ENCODE data around the gene PFKP.

Gene PFKP

DNA sequence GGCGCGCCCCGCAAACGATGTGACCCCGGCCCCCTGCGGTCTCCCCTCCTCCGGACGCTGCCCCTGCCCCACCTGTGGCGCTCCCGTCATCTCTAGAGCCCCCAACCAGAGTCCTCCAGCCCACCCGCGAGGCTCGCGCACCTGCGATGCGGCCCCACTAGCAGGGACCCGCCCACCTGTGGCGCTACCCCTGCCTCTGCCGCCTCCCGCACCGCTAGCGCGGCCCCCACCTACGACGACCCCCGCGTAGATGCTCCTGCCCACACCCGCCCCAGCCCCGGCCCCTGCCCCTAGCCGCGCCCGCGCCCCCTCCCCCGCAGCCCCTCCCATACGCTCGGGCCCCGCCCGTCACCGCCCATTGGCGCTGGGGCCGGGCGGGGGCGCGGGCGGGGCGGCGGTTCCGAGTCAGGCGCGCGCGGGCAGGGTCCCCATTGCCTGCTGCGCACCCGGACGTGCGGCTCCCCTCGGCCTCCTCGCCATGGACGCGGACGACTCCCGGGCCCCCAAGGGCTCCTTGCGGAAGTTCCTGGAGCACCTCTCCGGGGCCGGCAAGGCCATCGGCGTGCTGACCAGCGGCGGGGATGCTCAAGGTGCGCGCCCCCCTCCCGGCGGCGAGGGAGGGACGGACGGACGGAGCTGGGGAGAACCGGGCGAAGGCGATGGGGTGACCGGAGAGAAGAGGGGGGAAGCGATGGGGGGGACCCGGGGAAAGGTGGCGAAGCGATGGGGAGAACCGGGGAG lies at the start of gene PFKP:
PFKP (plus strand) TSS at position 431 of the 741 bp plus-strand sequence; CDS start at position 479, 48 bp downstream.
- TF ChIP-seq MYC (IDR thresholded peaks at IDR 0.05; ENCODE audit: low read depth, low read length) (no peak), POLR2A (IDR thresholded peaks at IDR 0.05; ENCODE audit: extremely low read depth, insufficient read length) (peak; percentile 69)
- TF ChIP-seq, protein P1, sequence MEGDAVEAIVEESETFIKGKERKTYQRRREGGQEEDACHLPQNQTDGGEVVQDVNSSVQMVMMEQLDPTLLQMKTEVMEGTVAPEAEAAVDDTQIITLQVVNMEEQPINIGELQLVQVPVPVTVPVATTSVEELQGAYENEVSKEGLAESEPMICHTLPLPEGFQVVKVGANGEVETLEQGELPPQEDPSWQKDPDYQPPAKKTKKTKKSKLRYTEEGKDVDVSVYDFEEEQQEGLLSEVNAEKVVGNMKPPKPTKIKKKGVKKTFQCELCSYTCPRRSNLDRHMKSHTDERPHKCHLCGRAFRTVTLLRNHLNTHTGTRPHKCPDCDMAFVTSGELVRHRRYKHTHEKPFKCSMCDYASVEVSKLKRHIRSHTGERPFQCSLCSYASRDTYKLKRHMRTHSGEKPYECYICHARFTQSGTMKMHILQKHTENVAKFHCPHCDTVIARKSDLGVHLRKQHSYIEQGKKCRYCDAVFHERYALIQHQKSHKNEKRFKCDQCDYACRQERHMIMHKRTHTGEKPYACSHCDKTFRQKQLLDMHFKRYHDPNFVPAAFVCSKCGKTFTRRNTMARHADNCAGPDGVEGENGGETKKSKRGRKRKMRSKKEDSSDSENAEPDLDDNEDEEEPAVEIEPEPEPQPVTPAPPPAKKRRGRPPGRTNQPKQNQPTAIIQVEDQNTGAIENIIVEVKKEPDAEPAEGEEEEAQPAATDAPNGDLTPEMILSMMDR (IDR thresholded peaks at IDR 0.05; ENCODE audit: low read depth, low read length): no peak
- TF ChIP-seq, protein P2, sequence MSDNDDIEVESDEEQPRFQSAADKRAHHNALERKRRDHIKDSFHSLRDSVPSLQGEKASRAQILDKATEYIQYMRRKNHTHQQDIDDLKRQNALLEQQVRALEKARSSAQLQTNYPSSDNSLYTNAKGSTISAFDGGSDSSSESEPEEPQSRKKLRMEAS (IDR thresholded peaks at IDR 0.05; ENCODE audit: low read depth, low read length): no peak
- peak within 1 kb of the TSS; percentile 62 for H3K4me3 ChIP-seq (ENCODE audit: low read depth, low read length)
- DNase-seq (ENCODE audit: low read depth): peak; percentile 54

DNA sequence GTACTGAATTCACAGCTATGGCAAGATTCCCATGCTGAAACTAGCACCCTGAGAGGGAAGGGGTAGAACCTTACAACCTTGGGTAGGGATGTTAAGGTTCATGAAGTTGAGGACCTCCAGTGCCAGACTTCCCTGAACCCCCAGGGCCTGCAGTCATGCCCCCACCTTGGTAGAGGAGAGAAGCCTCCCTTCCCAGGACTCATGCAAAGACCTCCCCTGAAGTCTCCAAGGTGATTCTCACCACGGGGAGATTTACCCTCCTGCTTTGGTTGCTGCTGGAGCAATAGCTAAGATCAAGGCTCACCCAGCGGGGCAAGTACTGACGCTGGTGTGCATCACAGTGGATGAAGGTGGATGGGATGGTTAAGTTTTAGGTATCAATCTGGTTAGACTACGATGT lies 49.1 kb upstream of the PFKP start:
- no peak overlapping the region for H3K4me3 ChIP-seq (ENCODE audit: low read depth, low read length)
- DNase-seq (ENCODE audit: low read depth): no peak
- TF ChIP-seq MYC (IDR thresholded peaks at IDR 0.05; ENCODE audit: low read depth, low read length) (no peak), POLR2A (IDR thresholded peaks at IDR 0.05; ENCODE audit: extremely low read depth, insufficient read length) (no peak)
- TF ChIP-seq, protein P2 (IDR thresholded peaks at IDR 0.05; ENCODE audit: low read depth, low read length): no peak
- TF ChIP-seq, protein P1 (IDR thresholded peaks at IDR 0.05; ENCODE audit: low read depth, low read length): no peak

DNA sequence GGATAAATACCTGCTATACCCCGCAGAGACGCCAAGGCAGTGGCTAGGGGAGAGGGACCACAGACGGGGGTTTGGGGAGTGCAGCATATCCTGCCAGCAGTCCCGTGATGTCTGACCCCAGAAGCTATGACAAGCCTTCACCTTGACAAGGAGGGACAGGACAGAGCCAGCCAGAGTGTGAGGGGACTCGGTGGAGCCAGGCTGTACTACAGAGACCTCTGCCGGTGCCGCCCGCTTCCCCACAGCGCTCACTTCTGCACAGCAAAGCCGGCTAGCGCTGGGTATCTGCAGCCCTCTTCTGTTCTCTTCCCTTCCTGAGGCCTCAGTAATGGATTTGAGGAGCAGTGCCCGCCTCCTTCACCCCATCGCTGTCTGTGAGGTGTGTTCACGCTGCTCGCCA lies 47.0 kb upstream of the PFKP start:
- no peak overlapping the region for H3K4me3 ChIP-seq (ENCODE audit: low read depth, low read length)
- TF ChIP-seq, protein P2 (IDR thresholded peaks at IDR 0.05; ENCODE audit: low read depth, low read length): no peak
- TF ChIP-seq POLR2A (IDR thresholded peaks at IDR 0.05; ENCODE audit: extremely low read depth, insufficient read length) (no peak), MYC (IDR thresholded peaks at IDR 0.05; ENCODE audit: low read depth, low read length) (no peak)
- TF ChIP-seq, protein P1 (IDR thresholded peaks at IDR 0.05; ENCODE audit: low read depth, low read length): no peak
- DNase-seq (ENCODE audit: low read depth): no peak

DNA sequence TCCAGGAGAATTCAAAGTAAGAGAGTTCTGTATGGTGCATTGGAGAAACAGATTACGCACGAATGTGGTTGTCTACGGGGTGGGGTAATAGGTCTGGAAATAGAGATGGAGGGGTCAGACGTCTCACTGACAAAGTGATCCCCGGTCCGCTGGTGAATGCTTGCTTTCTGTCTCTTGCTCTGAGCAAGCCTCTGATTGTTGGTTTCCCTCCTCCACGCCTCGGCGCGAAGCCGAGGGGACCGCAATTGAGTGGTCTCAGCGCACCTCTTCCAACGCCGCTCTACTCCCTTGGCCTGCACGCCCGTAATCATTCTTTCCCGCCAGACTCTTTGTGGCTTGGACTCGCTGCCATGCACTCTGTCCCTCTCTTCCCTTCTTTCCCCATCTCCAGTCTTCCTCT lies 46.5 kb upstream of the PFKP start:
- DNase-seq (ENCODE audit: low read depth): no peak
- no peak for TF ChIP-seq POLR2A (IDR thresholded peaks at IDR 0.05; ENCODE audit: extremely low read depth, insufficient read length)
- no peak overlapping the region for H3K4me3 ChIP-seq (ENCODE audit: low read depth, low read length)

DNA sequence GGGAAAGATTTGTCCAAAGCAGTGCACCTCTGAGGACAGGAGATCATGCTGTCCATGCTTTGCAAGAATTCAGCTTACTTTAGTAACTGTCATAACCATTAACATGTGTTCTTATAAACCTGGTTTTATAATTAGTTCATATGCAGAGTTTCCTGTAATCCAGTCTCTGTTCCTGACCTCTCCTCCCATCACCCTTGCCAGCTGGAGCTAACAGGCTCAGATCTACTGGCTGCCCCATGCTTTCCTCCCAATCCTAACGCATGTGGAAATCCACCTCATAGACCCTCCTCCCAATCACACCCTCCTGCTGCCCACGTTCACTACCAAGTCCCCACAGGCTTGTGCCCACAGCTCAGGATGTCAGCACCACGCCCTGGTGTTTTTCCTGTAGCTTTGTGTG lies 45.3 kb upstream of the PFKP start:
- TF ChIP-seq POLR2A (IDR thresholded peaks at IDR 0.05; ENCODE audit: extremely low read depth, insufficient read length) (no peak), MYC (IDR thresholded peaks at IDR 0.05; ENCODE audit: low read depth, low read length) (no peak)
- TF ChIP-seq, protein P1 (IDR thresholded peaks at IDR 0.05; ENCODE audit: low read depth, low read length): no peak
- DNase-seq (ENCODE audit: low read depth): no peak
- H3K4me3 ChIP-seq (ENCODE audit: low read depth, low read length): no peak overlapping the region

DNA sequence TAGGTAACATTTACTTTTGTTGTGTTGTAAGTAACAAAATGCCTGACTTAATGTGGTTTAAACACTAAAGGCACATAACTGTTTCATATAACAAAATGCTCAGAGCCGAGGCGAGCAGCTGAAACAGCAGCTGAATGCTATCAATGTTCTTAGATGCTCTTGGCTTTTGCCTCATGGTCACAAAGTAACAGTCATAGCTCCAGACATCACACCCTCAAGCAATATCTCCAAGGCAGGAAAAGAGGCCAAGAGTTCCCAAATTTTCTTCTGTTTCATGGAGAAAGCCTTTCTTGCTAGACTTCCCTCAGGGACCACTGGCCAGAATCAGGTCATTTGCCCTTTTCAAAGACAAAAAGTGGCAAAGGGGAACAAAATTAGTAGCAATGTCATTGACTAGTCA lies 43.5 kb upstream of the PFKP start:
- TF ChIP-seq MYC (IDR thresholded peaks at IDR 0.05; ENCODE audit: low read depth, low read length): no peak
- TF ChIP-seq, protein P2 (IDR thresholded peaks at IDR 0.05; ENCODE audit: low read depth, low read length): no peak
- TF ChIP-seq POLR2A (IDR thresholded peaks at IDR 0.05; ENCODE audit: extremely low read depth, insufficient read length): no peak
- TF ChIP-seq, protein P1 (IDR thresholded peaks at IDR 0.05; ENCODE audit: low read depth, low read length): no peak
- H3K4me3 ChIP-seq (ENCODE audit: low read depth, low read length): no peak overlapping the region
- DNase-seq (ENCODE audit: low read depth): no peak

Data from NB4 (cell line).